PC-9 (cell line): ENCODE measurements around the gene MAP3K4. TPM values are rescaled to one million over a fixed set of nuclear protein-coding genes. Genes with fewer than 3 reads are reported as not detected.
"Not testable (repeated sequence)": the region's sequence is repeated elsewhere in the genome, so short reads cannot be mapped to it uniquely, and the experiment has no call there.

Experiments
- BruUV-seq: library from RNA; stranded (reverse); fragments of 400-500 nt; replicated peaks from 2 replicates; lab custom pipeline; 2021; lab: Mats Ljungman, UMichigan
- CTCF ChIA-PET: fragments of 300-600 bp; sonication (Branson Sonifier 250); formaldehyde crosslinking; loops from one replicate; lab custom pipeline; 2022; ENCODE audit warnings: antibody characterized with exemption; lab: Charles Lee
- POLR2A ChIA-PET: fragments of 300-600 bp; sonication (Branson Sonifier 250); formaldehyde crosslinking; loops from one replicate; lab custom pipeline; 2022; ENCODE audit warnings: antibody characterized with exemption; ENCODE audit not compliant: unreplicated experiment; lab: Charles Lee
- DNase-seq, 2 experiments: peaks; one replicate each; pipeline versions ENCODE4 v3.0.0 to v3.0.0-alpha.2; 2015 to 2022; ENCODE audit warnings: mixed read lengths in 1 of 2
- H2AFZ ChIP-seq: fragments of 200-600 bp; sonication (generic); 2 replicates; pipeline ENCODE4 v1.8.1; 2017; ENCODE audit warnings: antibody characterized with exemption
- H3F3A ChIP-seq: fragments of 200-600 bp; sonication (generic); 2 replicates; pipeline ENCODE4 v1.8.1; 2017; ENCODE audit warnings: antibody characterized with exemption, mild to moderate bottlenecking, low read depth; ENCODE audit not compliant: insufficient read depth
- H3K27ac ChIP-seq: fragments of 200-600 bp; sonication (generic); 2 replicates; pipeline ENCODE4 v1.6.1; 2016; ENCODE audit warnings: mixed run types
- H3K27me3 ChIP-seq: fragments of 200-600 bp; sonication (generic); 2 replicates; pipeline ENCODE4 v1.6.1; 2016; ENCODE audit warnings: low read depth, mixed run types; ENCODE audit not compliant: insufficient read depth
- H3K36me3 ChIP-seq: fragments of 200-600 bp; sonication (generic); 2 replicates; pipeline ENCODE4 v1.6.1; 2016; ENCODE audit warnings: low read depth, mixed run types
- H3K4me1 ChIP-seq: fragments of 200-600 bp; sonication (generic); replicated peaks from 2 replicates; pipeline ENCODE4 v1.6.1; 2016; ENCODE audit warnings: mixed run types; ENCODE audit not compliant: insufficient read depth
- H3K4me2 ChIP-seq: fragments of 200-600 bp; sonication (generic); 2 replicates; pipeline ENCODE4 v1.6.1; 2017; ENCODE audit warnings: mixed run types
- H3K4me3 ChIP-seq: fragments of 200-600 bp; sonication (generic); 2 replicates; pipeline ENCODE4 v1.6.1; 2016; ENCODE audit warnings: mixed run types
- H3K79me2 ChIP-seq: fragments of 200-600 bp; sonication (generic); 2 replicates; pipeline ENCODE4 v1.6.1; 2017; ENCODE audit warnings: low read depth, mixed run types
- H3K9me2 ChIP-seq: fragments of 200-600 bp; sonication (generic); 2 replicates; pipeline ENCODE4 v1.8.1; 2017; ENCODE audit warnings: mild to moderate bottlenecking; ENCODE audit not compliant: insufficient read depth
- H3K9me3 ChIP-seq: fragments of 200-600 bp; sonication (generic); 2 replicates; pipeline ENCODE4 v1.8.1; 2016; ENCODE audit warnings: low read depth; ENCODE audit not compliant: insufficient read depth
- H4K20me1 ChIP-seq: fragments of 200-600 bp; sonication (generic); 2 replicates; pipeline ENCODE4 v1.8.1; 2017; ENCODE audit not compliant: insufficient read depth
- EZH2 ChIP-seq: fragments of 200-600 bp; sonication (generic); IDR thresholded peaks from 2 replicates; pipeline ENCODE4 v1.8.0; 2017; ENCODE audit warnings: antibody characterized with exemption, low read depth
- intact Hi-C: fragments of 100-400 bp; cut with micrococcal nuclease; formaldehyde crosslinking; loops from one replicate; pipeline ENCODE4 v1.10.0; 2022; ENCODE audit not compliant: unreplicated experiment
- total RNA-seq: library from RNA; stranded (reverse); gene quantifications from 2 replicates; pipeline ENCODE4 v1.2.3, GENCODE V29; 2021
- TF ChIP-seq, protein P1 (sequence below): fragments of 200-600 bp; sonication (generic); conservative IDR thresholded peaks from 2 replicates; pipeline ENCODE4 v1.6.1; 2017; ENCODE audit warnings: mixed run types, antibody characterized with exemption, mild to moderate bottlenecking, moderate library complexity

The MAP3K4 gene
- total RNA-seq, 1 experiment from 2014 or later, result 13.0 TPM

DNA sequence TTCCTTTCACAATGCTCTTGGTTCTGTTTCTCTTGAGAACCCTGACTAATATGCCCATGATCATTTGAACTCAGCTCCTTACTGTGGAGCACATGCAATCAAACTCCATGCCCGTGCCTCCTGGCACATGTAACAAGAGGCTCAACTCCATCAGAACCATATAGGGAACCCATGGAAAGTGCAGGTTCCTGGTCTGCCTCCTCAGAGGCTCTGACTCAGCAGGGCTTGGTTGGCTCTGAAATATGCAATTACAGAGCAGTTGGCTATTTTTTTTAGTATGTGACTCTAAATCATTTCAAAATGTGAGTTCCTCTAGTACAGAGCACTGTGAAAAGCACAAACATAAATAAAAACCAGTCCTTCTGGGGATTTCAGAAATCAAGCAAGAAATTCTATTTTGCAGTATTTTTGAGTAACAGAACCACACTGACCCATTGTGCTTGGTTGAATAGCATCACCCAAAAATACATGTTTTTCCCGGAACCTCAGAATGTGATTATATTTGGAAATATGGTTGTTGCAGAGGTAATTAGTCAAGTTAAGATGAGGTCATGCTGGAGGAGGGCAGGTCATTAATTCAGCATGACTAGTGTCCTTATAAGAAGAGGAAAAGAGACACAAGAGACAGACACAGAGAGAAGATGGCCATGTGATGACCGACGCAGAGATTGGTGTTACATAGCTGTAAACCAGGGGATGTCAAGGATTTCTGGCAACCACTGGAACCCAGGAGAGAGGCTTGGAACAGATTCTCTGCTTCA is 13.2 kb upstream of the MAP3K4 start:
- Histone ChIP-seq H2AFZ (no peak overlapping the region), H3F3A (no peaks in the 10 kb centered on the region), H3K9me2 (no peaks in the 10 kb centered on the region), H3K36me3 (no peaks in the 10 kb centered on the region), H3K4me2 (no peak overlapping the region), H3K79me2 (no peaks in the 10 kb centered on the region), H4K20me1 (no peaks in the 10 kb centered on the region), H3K4me1 (no peaks in the 10 kb centered on the region), H3K27me3 (peaks cover 48% of the 10 kb centered on the region), H3K9me3 (0 out of 2 replicates have a peak, but pooled peaks cover 3% of the 10 kb centered on the region), H3K4me3 (no peak overlapping the region), H3K27ac (no peak overlapping the region)
- TF ChIP-seq, protein P1, sequence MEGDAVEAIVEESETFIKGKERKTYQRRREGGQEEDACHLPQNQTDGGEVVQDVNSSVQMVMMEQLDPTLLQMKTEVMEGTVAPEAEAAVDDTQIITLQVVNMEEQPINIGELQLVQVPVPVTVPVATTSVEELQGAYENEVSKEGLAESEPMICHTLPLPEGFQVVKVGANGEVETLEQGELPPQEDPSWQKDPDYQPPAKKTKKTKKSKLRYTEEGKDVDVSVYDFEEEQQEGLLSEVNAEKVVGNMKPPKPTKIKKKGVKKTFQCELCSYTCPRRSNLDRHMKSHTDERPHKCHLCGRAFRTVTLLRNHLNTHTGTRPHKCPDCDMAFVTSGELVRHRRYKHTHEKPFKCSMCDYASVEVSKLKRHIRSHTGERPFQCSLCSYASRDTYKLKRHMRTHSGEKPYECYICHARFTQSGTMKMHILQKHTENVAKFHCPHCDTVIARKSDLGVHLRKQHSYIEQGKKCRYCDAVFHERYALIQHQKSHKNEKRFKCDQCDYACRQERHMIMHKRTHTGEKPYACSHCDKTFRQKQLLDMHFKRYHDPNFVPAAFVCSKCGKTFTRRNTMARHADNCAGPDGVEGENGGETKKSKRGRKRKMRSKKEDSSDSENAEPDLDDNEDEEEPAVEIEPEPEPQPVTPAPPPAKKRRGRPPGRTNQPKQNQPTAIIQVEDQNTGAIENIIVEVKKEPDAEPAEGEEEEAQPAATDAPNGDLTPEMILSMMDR, result no peak
- ChIA-PET CTCF (no interaction called here), POLR2A (no interaction called here)
- DNase-seq, result no peak
- intact Hi-C loops, result no loop called here
- no TSS peak for BruUV-seq

- Histone ChIP-seq H3K27me3 (peaks cover 42% of the 10 kb centered on the region), H2AFZ (no peak overlapping the region), H3K36me3 (no peaks in the 10 kb centered on the region), H3K4me2 (no peak overlapping the region), H3F3A (no peaks in the 10 kb centered on the region), H3K79me2 (no peaks in the 10 kb centered on the region), H3K9me2 (no peaks in the 10 kb centered on the region), H3K9me3 (0 out of 2 replicates have a peak, but pooled peaks cover 4% of the 10 kb centered on the region), H3K27ac (no peak overlapping the region), H4K20me1 (no peaks in the 10 kb centered on the region), H3K4me3 (no peak overlapping the region), H3K4me1 (no peaks in the 10 kb centered on the region)
- BruUV-seq, result no TSS peak
- ChIA-PET CTCF (no interaction called here), POLR2A (no interaction called here)
- no peak for DNase-seq
- TF ChIP-seq, protein P1, result no peak
- no peak for TF ChIP-seq EZH2
- intact Hi-C loops, result no loop called here
These were observed 12.4 kb upstream of the MAP3K4 start for GRCh38 chr6:160979061-160979708.

- DNase-seq, H3K9me2 ChIP-seq, H3K36me3 ChIP-seq, H3F3A ChIP-seq, POLR2A ChIA-PET, H3K4me2 ChIP-seq, intact Hi-C loops, H3K4me1 ChIP-seq, H3K9me3 ChIP-seq, H3K79me2 ChIP-seq, H3K4me3 ChIP-seq, CTCF ChIA-PET, H2AFZ ChIP-seq, H4K20me1 ChIP-seq, BruUV-seq, H3K27ac ChIP-seq: not testable (repeated sequence)
- peaks cover 27% of the 10 kb centered on the region for H3K27me3 ChIP-seq
These were observed 8.1 kb upstream of the MAP3K4 start for GRCh38 chr6:160983377-160983948.
